CD14-positive monocyte (primary cell): Measurements from ENCODE around the gene FNIP1. TPM values are rescaled to one million over a fixed set of nuclear protein-coding genes. Genes with fewer than 3 reads are reported as not detected.

Source experiments
- DNase-seq, 3 donors: peaks; one replicate each; pipeline ENCODE4 v3.0.0-alpha.2; 2011 to 2022
- H2AFZ ChIP-seq: 2 replicates; pipeline ENCODE4 v1.6.0; 2012; ENCODE audit warnings: mild to moderate bottlenecking, low read depth, low read length, inconsistent platforms; ENCODE audit not compliant: insufficient read depth, poor library complexity, severe bottlenecking
- H3K27ac ChIP-seq, 2 donors: 1 replicate in 1 of 2; 2 replicates in 1 of 2; pipeline ENCODE4 v1.5.1; 2012 to 2013; ENCODE audit warnings: low read length in 2 of 2, control low read depth in 1 of 2, inconsistent platforms in 1 of 2, low read depth in 1 of 2, mild to moderate bottlenecking in 1 of 2
- H3K27me3 ChIP-seq, 2 donors: one replicate each; pipeline versions ENCODE4 v1.6.0 to v1.6.1; 2011 to 2013; ENCODE audit warnings: low read length in 2 of 2; ENCODE audit not compliant: control insufficient read depth in 2 of 2, insufficient read depth in 2 of 2
- H3K36me3 ChIP-seq, 2 donors: replicated peaks in 1 of 2; 1 replicate in 1 of 2; 2 replicates in 1 of 2; pipeline versions ENCODE4 v1.5.1 to v1.6.1; 2012 to 2013; ENCODE audit warnings: low read length in 2 of 2, control low read depth in 1 of 2, inconsistent platforms in 1 of 2, mild to moderate bottlenecking in 1 of 2; ENCODE audit not compliant: insufficient read depth in 2 of 2, control insufficient read depth in 1 of 2
- H3K4me1 ChIP-seq, 2 donors: 1 replicate in 1 of 2; 2 replicates in 1 of 2; pipeline versions ENCODE4 v1.5.1 to v1.6.1; 2012 to 2013; ENCODE audit warnings: low read length in 2 of 2, control low read depth in 1 of 2, inconsistent platforms in 1 of 2, mild to moderate bottlenecking in 1 of 2, moderate library complexity in 1 of 2; ENCODE audit not compliant: insufficient read depth in 2 of 2, control insufficient read depth in 1 of 2
- H3K4me2 ChIP-seq: replicated peaks from 2 replicates; pipeline ENCODE3; 2012; ENCODE audit warnings: low read length, moderate library complexity, mild to moderate bottlenecking; ENCODE audit not compliant: poor library complexity, severe bottlenecking; ENCODE audit errors: extremely low read depth
- H3K4me3 ChIP-seq, 3 experiments: fragments of 200-600 bp in 1 of 3; sonication (generic) in 1 of 3; replicated peaks in 1 of 3; 1 replicate in 2 of 3; 2 replicates in 1 of 3; pipeline ENCODE4 v1.5.1; 2011 to 2013; ENCODE audit warnings: low read length in 3 of 3, mild to moderate bottlenecking in 3 of 3, control low read depth in 2 of 3, low read depth in 2 of 3, inconsistent platforms in 1 of 3, moderate library complexity in 1 of 3
- H3K79me2 ChIP-seq: 2 replicates; pipeline ENCODE4 v1.6.0; 2012; ENCODE audit warnings: mild to moderate bottlenecking, control low read depth, inconsistent platforms, low read length, moderate library complexity; ENCODE audit not compliant: insufficient read depth
- H3K9ac ChIP-seq: 2 replicates; pipeline ENCODE4 v1.6.0; 2017; ENCODE audit warnings: low read length, mild to moderate bottlenecking; ENCODE audit not compliant: insufficient read depth, poor library complexity, severe bottlenecking
- H3K9me3 ChIP-seq, 2 donors: replicated peaks in 1 of 2; 1 replicate in 1 of 2; 2 replicates in 1 of 2; pipeline versions ENCODE4 v1.5.1 to v1.6.1; 2012 to 2013; ENCODE audit warnings: low read length in 2 of 2, control low read depth in 1 of 2; ENCODE audit not compliant: control insufficient read depth in 1 of 2, insufficient read depth in 1 of 2
- H4K20me1 ChIP-seq: 2 replicates; pipeline ENCODE4 v1.6.0; 2012; ENCODE audit warnings: mild to moderate bottlenecking, low read length, control low read depth, moderate library complexity; ENCODE audit not compliant: insufficient read depth
- H3K27ac Mint-ChIP-seq, 7 donors: one replicate each; pipeline ENCODE4 v1.8.0; 2020; ENCODE audit warnings: mild to moderate bottlenecking in 7 of 7, mixed read lengths in 7 of 7, moderate library complexity in 6 of 7, inconsistent platforms in 2 of 7
- H3K27me3 Mint-ChIP-seq, 3 donors: one replicate each; pipeline ENCODE4 v1.8.0; 2021 to 2022; ENCODE audit warnings: low read depth in 3 of 3, mild to moderate bottlenecking in 3 of 3, mixed read lengths in 3 of 3, moderate library complexity in 3 of 3, inconsistent platforms in 1 of 3
- H3K36me3 Mint-ChIP-seq, 2 donors: one replicate each; pipeline ENCODE4 v1.8.0; 2020; ENCODE audit warnings: mixed read lengths in 2 of 2, inconsistent platforms in 1 of 2, mild to moderate bottlenecking in 1 of 2
- H3K4me1 Mint-ChIP-seq: one replicate; pipeline ENCODE4 v1.8.0; 2020; ENCODE audit warnings: mild to moderate bottlenecking, mixed read lengths
- H3K4me3 Mint-ChIP-seq, 2 donors: one replicate each; pipeline ENCODE4 v1.8.0; 2020; ENCODE audit warnings: mild to moderate bottlenecking in 2 of 2, mixed read lengths in 2 of 2, moderate library complexity in 1 of 2
- H3K9me3 Mint-ChIP-seq, 7 donors: one replicate each; pipeline ENCODE4 v1.8.0; 2020 to 2022; ENCODE audit warnings: mixed read lengths in 7 of 7, mild to moderate bottlenecking in 6 of 7, moderate library complexity in 6 of 7, inconsistent platforms in 2 of 7
- WGBS: methylation state at CpG from one replicate; pipeline ENCODE4 v1.1.5; 2013; ENCODE audit warnings: missing lambda C conversion rate; ENCODE audit not compliant: insufficient coverage; 5-methylcytosine and 5-hydroxymethylcytosine counted together
- intact Hi-C, 2 donors: fragments of 100-400 bp; cut with micrococcal nuclease; formaldehyde crosslinking; loops; one replicate each; pipeline versions ENCODE4 v1.15.0 to v1.15.1; 2023
- polyA plus RNA-seq, 3 donors: library from polyadenylated mRNA; depleted of rRNA in 1 of 3; unstranded in 2 of 3; stranded (reverse) in 1 of 3; fragments of 300-500 nt in 2 of 3; fragments of >200 nt in 1 of 3; fragmentation: Illumina TruSeq in 2 of 3; gene quantifications; 1 replicate in 2 of 3; 2 replicates in 1 of 3; pipeline ENCODE4 v1.2.3, GENCODE V29; 2012 to 2021
- TF ChIP-seq, protein P1 (sequence below): fragments of 200-600 bp; IDR thresholded peaks from one replicate; pipeline ENCODE4 v1.8.0; 2022; ENCODE audit warnings: antibody characterized with exemption, mild to moderate bottlenecking

Gene FNIP1
- polyA plus RNA-seq, 3 donors, result 13.6 to 17.3 (median 16.3) TPM

DNA sequence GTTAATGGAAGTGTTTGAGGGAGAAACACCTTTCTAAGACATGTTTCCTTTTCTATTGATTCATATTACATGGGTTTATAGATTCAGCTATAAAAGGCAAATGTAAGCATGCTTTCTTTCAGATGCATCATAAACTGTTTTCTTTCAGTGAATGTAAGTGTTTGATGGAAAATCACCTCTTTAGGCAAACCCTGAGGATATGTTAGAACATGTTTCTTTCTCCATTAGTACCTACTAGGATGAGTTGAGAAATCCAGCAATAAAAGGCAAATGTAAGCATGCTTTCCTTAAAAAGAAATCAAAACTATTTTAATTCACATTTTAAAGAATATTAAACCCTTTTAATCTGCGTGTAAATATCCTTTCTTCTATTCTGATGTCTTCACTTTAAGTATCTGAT lies 31.6 kb downstream of the FNIP1 start:
- Histone ChIP-seq H3K36me3 (peaks cover 3 to 17% of the 10 kb centered on the region in 2 donors), H2AFZ (no peak overlapping the region), H4K20me1 (peaks cover 100% of the 10 kb centered on the region), H3K27ac (peak overlapping the region in 1 of 2 donors; percentile 7), H3K4me2 (no peak overlapping the region), H3K9me3 (peaks cover 10 to 12% of the 10 kb centered on the region in 2 donors), H3K79me2 (peaks cover 100% of the 10 kb centered on the region), H3K4me1 (no peaks in the 10 kb centered on the region), H3K9ac (no peak overlapping the region), H3K27me3 (no peaks in the 10 kb centered on the region), H3K4me3 (no peak overlapping the region)
- peaks cover 14 to 21% of the 10 kb centered on the region in 2 donors for H3K36me3 Mint-ChIP-seq
- no CpG with 5 or more reads among the region's 1 CpG for WGBS
- H3K9me3 Mint-ChIP-seq, result peaks cover 4 to 15% (median 8%) of the 10 kb centered on the region in 7 donors
- DNase-seq, result no peak
- H3K4me1 Mint-ChIP-seq, result peaks cover 27% of the 10 kb centered on the region
- TF ChIP-seq, protein P1, sequence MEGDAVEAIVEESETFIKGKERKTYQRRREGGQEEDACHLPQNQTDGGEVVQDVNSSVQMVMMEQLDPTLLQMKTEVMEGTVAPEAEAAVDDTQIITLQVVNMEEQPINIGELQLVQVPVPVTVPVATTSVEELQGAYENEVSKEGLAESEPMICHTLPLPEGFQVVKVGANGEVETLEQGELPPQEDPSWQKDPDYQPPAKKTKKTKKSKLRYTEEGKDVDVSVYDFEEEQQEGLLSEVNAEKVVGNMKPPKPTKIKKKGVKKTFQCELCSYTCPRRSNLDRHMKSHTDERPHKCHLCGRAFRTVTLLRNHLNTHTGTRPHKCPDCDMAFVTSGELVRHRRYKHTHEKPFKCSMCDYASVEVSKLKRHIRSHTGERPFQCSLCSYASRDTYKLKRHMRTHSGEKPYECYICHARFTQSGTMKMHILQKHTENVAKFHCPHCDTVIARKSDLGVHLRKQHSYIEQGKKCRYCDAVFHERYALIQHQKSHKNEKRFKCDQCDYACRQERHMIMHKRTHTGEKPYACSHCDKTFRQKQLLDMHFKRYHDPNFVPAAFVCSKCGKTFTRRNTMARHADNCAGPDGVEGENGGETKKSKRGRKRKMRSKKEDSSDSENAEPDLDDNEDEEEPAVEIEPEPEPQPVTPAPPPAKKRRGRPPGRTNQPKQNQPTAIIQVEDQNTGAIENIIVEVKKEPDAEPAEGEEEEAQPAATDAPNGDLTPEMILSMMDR, result no peak
- intact Hi-C loops, result no loop called here
- peak overlapping the region in 2 of 7 donors; percentile 7 to 40 for H3K27ac Mint-ChIP-seq
- peaks cover 0 to 1% (median 0%) of the 10 kb centered on the region in 3 donors for H3K27me3 Mint-ChIP-seq
- no peak overlapping the region for H3K4me3 Mint-ChIP-seq

- H3K27ac Mint-ChIP-seq, result peak overlapping the region in 2 of 7 donors; percentile 52 to 69
Observed at GRCh38 chr5:131763968-131764367, 32.8 kb downstream of the FNIP1 start.

More at GRCh38 chr5:131763968-131764367, 32.8 kb downstream of the FNIP1 start:
- Histone ChIP-seq H3K9me3 (peaks cover 10 to 12% of the 10 kb centered on the region in 2 donors), H3K4me3 (no peak overlapping the region), H4K20me1 (peaks cover 100% of the 10 kb centered on the region), H2AFZ (no peak overlapping the region), H3K79me2 (peaks cover 100% of the 10 kb centered on the region), H3K36me3 (peaks cover 3 to 17% of the 10 kb centered on the region in 2 donors), H3K27me3 (no peaks in the 10 kb centered on the region), H3K9ac (no peak overlapping the region), H3K4me2 (no peak overlapping the region), H3K4me1 (no peaks in the 10 kb centered on the region), H3K27ac (no peak overlapping the region)
- peaks cover 4 to 15% (median 8%) of the 10 kb centered on the region in 7 donors for H3K9me3 Mint-ChIP-seq
- peaks cover 14 to 21% of the 10 kb centered on the region in 2 donors for H3K36me3 Mint-ChIP-seq
- no peak overlapping the region for H3K4me3 Mint-ChIP-seq
- intact Hi-C loops, result no loop called here
- no peak for DNase-seq
- 92% methylated on average over 2 of the region's 3 CpGs for WGBS
- H3K27me3 Mint-ChIP-seq, result peaks cover 0 to 1% (median 0%) of the 10 kb centered on the region in 3 donors
- TF ChIP-seq, protein P1, result no peak
- H3K4me1 Mint-ChIP-seq, result peaks cover 26% of the 10 kb centered on the region
